SH-SY5Y (cell line): ENCODE results near the gene MYO1E.

Experiments
- GATA2 ChIP-seq: IDR thresholded peaks from 2 replicates; pipeline ENCODE4 v1.6.1; 2011; ENCODE audit warnings: mild to moderate bottlenecking, low read depth, low read length
- GATA3 ChIP-seq: IDR thresholded peaks from 2 replicates; pipeline ENCODE4 v1.6.1; 2011; ENCODE audit warnings: low read depth, mild to moderate bottlenecking, low read length, moderate library complexity

- TF ChIP-seq GATA2 (no peak), GATA3 (no peak)
These were observed 122.9 kb downstream of the MYO1E start for GRCh38 chr15:59249816-59250215.
